ENCODE measurements around the gene PLG. TPM values are rescaled to one million over a fixed set of nuclear protein-coding genes. Genes with fewer than 3 reads are reported as not detected.
"Not testable (repeated sequence)": the region's sequence is repeated elsewhere in the genome, so short reads cannot be mapped to it uniquely, and the experiment has no call there.

The PLG gene
- total RNA-seq, 2 experiments from 2014 or later, result not detected

GRCh38 chr6:160765412-160765811 lies 63.4 kb downstream of the PLG start:
- DNase-seq, result no peak
- Mint-ChIP-seq H3K4me1 (ENCODE audit: low read depth) (peaks cover 8% of the 10 kb centered on the region), H3K27me3 (peaks cover 21% of the 10 kb centered on the region), H3K36me3 (no peaks in the 10 kb centered on the region), H3K27ac (no peak overlapping the region), H3K4me3 (no peak overlapping the region), H3K9me3 (peaks cover 9% of the 10 kb centered on the region)
- CTCF ChIA-PET, result interaction anchor here (0.6 kb wide), 1 partner anchor 843 kb away, joined by 3 read pairs; no protein-coding TSS in a partner anchor
- intact Hi-C loops (cut with micrococcal nuclease), result no loop called here
- POLR2A ChIA-PET, result no interaction called here

GRCh38 chr6:160766657-160766988 lies 64.6 kb downstream of the PLG start:
- no peak overlapping the region for H3K27ac Mint-ChIP-seq
- no peaks in the 10 kb centered on the region for H3K36me3 Mint-ChIP-seq
- intact Hi-C loops (cut with micrococcal nuclease), result loop anchor here (2.0 kb wide), 1 partner anchor 246 kb away; no protein-coding TSS in a partner anchor
- H3K4me1 Mint-ChIP-seq (ENCODE audit: low read depth), result peaks cover 8% of the 10 kb centered on the region
- no peak for DNase-seq
- peaks cover 9% of the 10 kb centered on the region for H3K9me3 Mint-ChIP-seq
- no peak overlapping the region for H3K4me3 Mint-ChIP-seq
- ChIA-PET CTCF (interaction anchor here (1.3 to 2.9 kb wide), 4 partner anchors 9 to 33 kb away, joined by 3 to 23 read pairs (median 6); no protein-coding TSS in a partner anchor), POLR2A (no interaction called here)
- peaks cover 21% of the 10 kb centered on the region for H3K27me3 Mint-ChIP-seq

GRCh38 chr6:160766989-160767646 lies 65.1 kb downstream of the PLG start:
- peaks cover 8% of the 10 kb centered on the region for H3K4me1 Mint-ChIP-seq (ENCODE audit: low read depth)
- DNase-seq, result peak; percentile 69
- peaks cover 21% of the 10 kb centered on the region for H3K27me3 Mint-ChIP-seq
- H3K4me3 Mint-ChIP-seq, result peak overlapping the region; percentile 63
- intact Hi-C loops (cut with micrococcal nuclease), result loop anchor here (1.0 to 2.0 kb wide), 2 partner anchors 34 to 246 kb away; no protein-coding TSS in a partner anchor
- CTCF ChIA-PET, result interaction anchor here (0.7 to 2.9 kb wide), 10 partner anchors 9 to 949 kb away, joined by 3 to 23 read pairs (median 3); no protein-coding TSS in a partner anchor
- H3K36me3 Mint-ChIP-seq, result no peaks in the 10 kb centered on the region
- peaks cover 7% of the 10 kb centered on the region for H3K9me3 Mint-ChIP-seq
- no peak overlapping the region for H3K27ac Mint-ChIP-seq
- POLR2A ChIA-PET, result no interaction called here

GRCh38 chr6:160767647-160768019 lies 65.6 kb downstream of the PLG start:
- H3K4me3 Mint-ChIP-seq, result no peak overlapping the region
- ChIA-PET POLR2A (no interaction called here), CTCF (interaction anchor here (0.7 to 2.9 kb wide), 10 partner anchors 10 to 948 kb away, joined by 3 to 23 read pairs (median 3); no protein-coding TSS in a partner anchor)
- H3K27ac Mint-ChIP-seq, result no peak overlapping the region
- H3K36me3 Mint-ChIP-seq, result no peaks in the 10 kb centered on the region
- intact Hi-C loops (cut with micrococcal nuclease), result loop anchor here (1.0 to 2.0 kb wide), 2 partner anchors 34 to 247 kb away; no protein-coding TSS in a partner anchor
- peaks cover 3% of the 10 kb centered on the region for H3K9me3 Mint-ChIP-seq
- H3K4me1 Mint-ChIP-seq (ENCODE audit: low read depth), result peaks cover 8% of the 10 kb centered on the region
- no peak for DNase-seq
- peaks cover 19% of the 10 kb centered on the region for H3K27me3 Mint-ChIP-seq

GRCh38 chr6:160768101-160768500 lies 66.1 kb downstream of the PLG start:
- H3K4me3 Mint-ChIP-seq, result no peak overlapping the region
- H3K9me3 Mint-ChIP-seq, result no peaks in the 10 kb centered on the region
- intact Hi-C loops (cut with micrococcal nuclease), result no loop called here
- ChIA-PET POLR2A (no interaction called here), CTCF (interaction anchor here (0.7 to 2.9 kb wide), 7 partner anchors 10 to 606 kb away, joined by 3 to 23 read pairs (median 4); no protein-coding TSS in a partner anchor)
- no peaks in the 10 kb centered on the region for H3K36me3 Mint-ChIP-seq
- H3K27me3 Mint-ChIP-seq, result peaks cover 19% of the 10 kb centered on the region
- H3K27ac Mint-ChIP-seq, result no peak overlapping the region
- DNase-seq, result no peak
- H3K4me1 Mint-ChIP-seq (ENCODE audit: low read depth), result peaks cover 8% of the 10 kb centered on the region

- H3K27me3 Mint-ChIP-seq, result peaks cover 2% of the 10 kb centered on the region
- H3K27ac Mint-ChIP-seq, result no peak overlapping the region
- ChIA-PET POLR2A (no interaction called here), CTCF (no interaction called here)
- no peak for DNase-seq
- H3K4me3 Mint-ChIP-seq, result no peak overlapping the region
- intact Hi-C loops (cut with micrococcal nuclease), result no loop called here
- H3K4me1 Mint-ChIP-seq (ENCODE audit: low read depth), result no peaks in the 10 kb centered on the region
- H3K9me3 Mint-ChIP-seq, result no peaks in the 10 kb centered on the region
- no peaks in the 10 kb centered on the region for H3K36me3 Mint-ChIP-seq
These were observed 72.4 kb downstream of the PLG start for GRCh38 chr6:160774399-160774798.

GRCh38 chr6:160775792-160776580 lies 73.9 kb downstream of the PLG start:
- Mint-ChIP-seq H3K27me3 (peaks cover 2% of the 10 kb centered on the region), H3K4me1 (ENCODE audit: low read depth) (no peaks in the 10 kb centered on the region), H3K27ac (no peak overlapping the region), H3K36me3 (no peaks in the 10 kb centered on the region), H3K9me3 (no peaks in the 10 kb centered on the region), H3K4me3 (no peak overlapping the region)
- intact Hi-C loops (cut with micrococcal nuclease), result no loop called here
- POLR2A ChIA-PET, result no interaction called here
- no peak for DNase-seq
- CTCF ChIA-PET, result no interaction called here

- H3K27me3 Mint-ChIP-seq; DNase-seq; H3K27ac Mint-ChIP-seq; H3K4me1 Mint-ChIP-seq (ENCODE audit: low read depth); H3K9me3 Mint-ChIP-seq; POLR2A ChIA-PET; H3K4me3 Mint-ChIP-seq; intact Hi-C loops (cut with micrococcal nuclease); H3K36me3 Mint-ChIP-seq; CTCF ChIA-PET: not testable (repeated sequence)
These were observed 77.1 kb downstream of the PLG start for GRCh38 chr6:160779095-160779494.

GRCh38 chr6:160780656-160781055 lies 78.6 kb downstream of the PLG start:
- POLR2A ChIA-PET, result not testable (repeated sequence)
- CTCF ChIA-PET, result interaction anchor here (1.2 kb wide), 1 partner anchor 11 kb away, joined by 3 read pairs; no protein-coding TSS in a partner anchor

GRCh38 chr6:160781298-160781697 lies 79.3 kb downstream of the PLG start:
- DNase-seq, result no peak
- Mint-ChIP-seq H3K27ac (no peak overlapping the region), H3K36me3 (no peaks in the 10 kb centered on the region), H3K27me3 (no peaks in the 10 kb centered on the region), H3K9me3 (no peaks in the 10 kb centered on the region), H3K4me1 (ENCODE audit: low read depth) (no peaks in the 10 kb centered on the region), H3K4me3 (no peak overlapping the region)
- intact Hi-C loops (cut with micrococcal nuclease), result no loop called here
- POLR2A ChIA-PET, result no interaction called here
- CTCF ChIA-PET, result interaction anchor here (1.2 kb wide), 1 partner anchor 11 kb away, joined by 3 read pairs; no protein-coding TSS in a partner anchor

More at GRCh38 chr6:160780656-160781055, 78.6 kb downstream of the PLG start:
- H3K27ac Mint-ChIP-seq; H3K4me1 Mint-ChIP-seq (ENCODE audit: low read depth); H3K27me3 Mint-ChIP-seq; H3K4me3 Mint-ChIP-seq; DNase-seq; H3K36me3 Mint-ChIP-seq; H3K9me3 Mint-ChIP-seq; intact Hi-C loops (cut with micrococcal nuclease): not testable (repeated sequence)

GRCh38 chr6:160782228-160782627 lies 80.2 kb downstream of the PLG start:
- CTCF ChIA-PET, result no interaction called here
- H3K36me3 Mint-ChIP-seq, result no peaks in the 10 kb centered on the region
- H3K4me3 Mint-ChIP-seq, result no peak overlapping the region
- H3K27me3 Mint-ChIP-seq, result peaks cover 1% of the 10 kb centered on the region
- intact Hi-C loops (cut with micrococcal nuclease), result no loop called here
- POLR2A ChIA-PET, result interaction anchor here (0.5 kb wide), 1 partner anchor 219 kb away, joined by 3 read pairs; no protein-coding TSS in a partner anchor
- H3K4me1 Mint-ChIP-seq (ENCODE audit: low read depth), result no peaks in the 10 kb centered on the region
- DNase-seq, result no peak
- no peaks in the 10 kb centered on the region for H3K9me3 Mint-ChIP-seq
- no peak overlapping the region for H3K27ac Mint-ChIP-seq

GRCh38 chr6:160783741-160784140 lies 81.7 kb downstream of the PLG start:
- H3K4me3 Mint-ChIP-seq, result no peak overlapping the region
- H3K27ac Mint-ChIP-seq, result no peak overlapping the region
- ChIA-PET POLR2A (no interaction called here), CTCF (interaction anchor here (1.4 kb wide), 1 partner anchor 51 kb away, joined by 3 read pairs; no protein-coding TSS in a partner anchor)
- intact Hi-C loops (cut with micrococcal nuclease), result no loop called here
- H3K36me3 Mint-ChIP-seq, result no peaks in the 10 kb centered on the region
- peaks cover under 1% of the 10 kb centered on the region for H3K9me3 Mint-ChIP-seq
- no peak for DNase-seq
- peaks cover 7% of the 10 kb centered on the region for H3K27me3 Mint-ChIP-seq
- H3K4me1 Mint-ChIP-seq (ENCODE audit: low read depth), result no peaks in the 10 kb centered on the region

All from activated CD4-positive, alpha-beta memory T cell treated with anti-CD3 and anti-CD28 coated beads for 36 hours (primary cell).